GM18502 (cell line): ENCODE measurements around the gene ART5.
"Not testable (repeated sequence)": the region's sequence is repeated elsewhere in the genome, so short reads cannot be mapped to it uniquely, and the experiment has no call there.

Experiments
- ATAC-seq: cut with Tn5 transposase; IDR thresholded peaks from one replicate; pipeline ENCODE4 v1.9.1; 2021; ENCODE audit warnings: mild to moderate bottlenecking; ENCODE audit not compliant: unreplicated experiment, poor library complexity

The ART5 gene

GRCh38 chr11:3659595-3660515 is 18.1 kb upstream of the ART5 start:
- no peak for ATAC-seq

DNA sequence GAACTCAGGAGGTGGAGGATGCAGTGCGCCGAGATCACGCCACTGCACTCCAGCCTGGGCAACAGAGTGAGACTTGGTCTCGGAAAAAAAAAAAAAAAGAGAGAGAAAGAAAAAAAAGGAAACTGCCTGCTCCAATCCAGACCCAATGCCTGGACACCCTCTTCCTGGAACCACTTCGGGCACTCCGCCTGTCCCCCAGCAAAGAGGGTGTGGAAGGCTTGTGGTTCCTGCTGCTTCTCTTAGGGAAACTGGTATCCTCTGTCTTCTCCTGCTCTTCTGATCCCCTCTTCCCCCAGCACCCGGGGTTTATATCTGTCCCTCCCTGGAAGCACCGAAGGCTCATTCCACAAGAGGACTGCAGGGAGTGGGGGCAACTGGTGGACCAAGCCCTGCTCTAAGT is 16.5 kb upstream of the ART5 start:
- ATAC-seq = no peak

DNA sequence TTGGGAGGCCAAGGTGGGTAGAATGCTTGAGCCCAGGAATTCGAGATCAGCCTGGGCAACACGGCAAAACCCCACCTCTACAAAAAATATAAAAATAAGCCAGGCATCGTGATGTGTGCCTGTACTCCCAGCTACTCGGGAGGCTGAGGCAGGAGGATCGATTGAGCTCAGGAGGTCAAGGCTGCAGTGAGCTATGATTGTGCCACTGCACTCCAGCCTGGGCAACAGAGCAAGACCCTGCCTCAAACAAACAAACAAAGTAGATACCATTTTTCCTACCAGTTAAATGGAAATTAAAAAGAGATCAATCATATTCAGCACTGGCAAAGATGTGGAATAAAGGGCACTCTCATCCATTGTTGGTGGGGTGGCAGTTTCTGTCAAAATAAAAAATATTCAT is 15.5 kb upstream of the ART5 start:
- ATAC-seq = not testable (repeated sequence)

- no peak for ATAC-seq
These were observed 13.8 kb upstream of the ART5 start for GRCh38 chr11:3655547-3655946.

DNA sequence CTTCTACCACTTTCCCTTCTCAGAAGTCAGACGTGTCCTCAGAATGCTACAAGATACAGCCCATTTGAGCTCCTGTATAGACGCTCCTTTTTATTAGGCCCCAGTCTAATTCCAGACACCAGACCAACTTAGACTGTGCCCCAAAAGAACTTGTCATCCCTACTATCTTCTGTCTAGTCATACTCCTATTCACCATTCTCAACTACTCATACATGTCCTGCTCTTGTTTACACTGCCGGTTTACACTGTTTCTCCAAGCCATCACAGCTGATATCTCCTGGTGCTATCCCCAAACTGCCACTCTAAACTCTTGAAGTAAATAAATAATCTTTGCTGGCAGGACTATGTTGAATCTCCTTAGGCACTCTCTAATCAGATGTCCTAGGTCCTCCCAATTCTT is 10.7 kb upstream of the ART5 start:
- not testable (repeated sequence) for ATAC-seq

GRCh38 chr11:3649374-3649773 is 7.6 kb upstream of the ART5 start:
- not testable (repeated sequence) for ATAC-seq

DNA sequence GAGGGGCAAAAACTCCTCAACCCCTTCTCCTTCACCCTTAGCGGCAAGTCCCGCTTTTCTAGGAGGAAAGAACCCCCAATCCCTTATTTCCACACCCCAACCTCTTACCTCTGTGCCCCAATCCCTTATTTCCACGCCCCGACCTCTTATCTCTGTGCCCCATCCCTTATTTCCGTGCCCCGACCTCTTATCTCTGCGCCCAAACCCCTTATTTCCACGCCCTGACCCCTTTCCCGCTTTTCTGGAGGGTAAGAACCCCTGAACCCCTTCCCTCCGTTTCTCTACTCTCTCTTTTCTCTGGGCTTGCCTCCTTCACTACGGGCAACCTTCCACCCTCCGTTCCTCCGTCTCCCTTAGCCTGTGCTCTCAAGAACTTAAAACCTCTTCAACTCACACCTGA is 7.1 kb upstream of the ART5 start:
- not testable (repeated sequence) for ATAC-seq

- ATAC-seq = no peak
These were observed 3.8 kb upstream of the ART5 start for GRCh38 chr11:3645552-3645951.

DNA sequence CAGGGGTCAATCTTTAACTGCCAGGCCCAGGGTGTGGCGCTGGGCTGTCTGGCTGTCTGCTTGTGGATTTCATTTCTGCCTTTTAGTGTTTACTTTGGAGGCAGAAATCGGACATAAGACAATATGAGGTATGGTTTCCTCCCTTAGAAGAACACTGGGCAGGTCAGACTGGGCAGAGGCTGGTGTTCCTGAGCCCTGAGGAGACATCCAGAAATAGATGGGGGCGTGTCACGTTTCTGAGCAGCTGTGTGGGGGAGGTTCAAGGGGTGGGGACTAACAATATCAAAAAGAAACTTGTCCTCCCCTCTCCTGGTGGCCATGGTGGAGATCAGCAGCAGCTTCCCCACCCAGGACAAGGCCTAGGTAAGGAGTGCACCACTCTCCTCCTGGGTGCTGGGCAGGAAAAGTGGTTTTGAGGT is 3.0 kb upstream of the ART5 start, which contains the start of gene ART1:
Gene ART1 (plus strand): TSS at position 312 of the 419 bp plus-strand sequence. CDS start 14,086 bp downstream, outside the sequence.
- ATAC-seq = no peak

DNA sequence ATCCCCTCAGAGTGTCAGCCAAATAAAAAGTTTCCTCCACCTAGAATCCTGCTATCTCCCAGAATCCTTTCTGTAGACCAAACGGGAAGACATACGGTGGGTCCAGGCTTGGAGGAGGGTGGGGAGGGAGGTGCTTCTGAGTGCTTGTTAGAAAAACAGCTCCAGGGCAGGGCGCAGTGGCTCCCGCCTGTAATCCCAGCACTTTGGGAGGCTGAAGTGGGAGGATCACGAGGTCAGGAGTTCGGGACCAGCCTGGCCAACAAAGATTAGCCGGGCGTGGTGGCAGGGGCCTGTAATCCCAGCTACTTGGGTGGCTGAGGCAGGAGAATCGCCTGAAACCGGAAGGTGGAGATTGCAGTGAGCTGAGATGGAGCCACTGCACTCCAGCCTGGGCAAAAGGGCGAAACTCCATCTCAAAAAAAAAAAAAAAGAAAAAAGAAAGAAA is 1.3 kb upstream of the ART5 start:
- ATAC-seq = not testable (repeated sequence)

GRCh38 chr11:3642071-3642951 is 519 bp upstream of the ART5 start:
- peak; percentile 69 for ATAC-seq

DNA sequence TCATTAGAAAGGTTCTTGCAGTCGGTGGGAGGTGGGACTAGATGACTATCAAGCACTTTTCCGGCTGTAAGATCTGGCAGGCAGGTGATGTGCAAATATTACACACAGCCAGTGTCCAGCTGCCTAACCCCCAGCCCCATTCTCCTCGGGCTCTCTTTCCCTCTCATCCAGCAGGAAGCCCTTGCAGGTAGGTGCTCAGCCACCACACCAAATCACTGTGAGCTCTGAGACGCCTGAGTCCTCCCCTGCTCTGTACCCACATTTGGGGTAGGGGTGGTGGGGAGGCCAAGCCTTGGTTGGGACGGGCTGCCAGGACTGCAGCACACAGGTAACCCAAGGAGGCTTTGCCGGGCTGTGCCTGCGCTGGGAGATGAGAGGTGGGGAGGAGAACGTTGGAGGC is 601 bp downstream of the ART5 start:
- ATAC-seq = no peak

DNA sequence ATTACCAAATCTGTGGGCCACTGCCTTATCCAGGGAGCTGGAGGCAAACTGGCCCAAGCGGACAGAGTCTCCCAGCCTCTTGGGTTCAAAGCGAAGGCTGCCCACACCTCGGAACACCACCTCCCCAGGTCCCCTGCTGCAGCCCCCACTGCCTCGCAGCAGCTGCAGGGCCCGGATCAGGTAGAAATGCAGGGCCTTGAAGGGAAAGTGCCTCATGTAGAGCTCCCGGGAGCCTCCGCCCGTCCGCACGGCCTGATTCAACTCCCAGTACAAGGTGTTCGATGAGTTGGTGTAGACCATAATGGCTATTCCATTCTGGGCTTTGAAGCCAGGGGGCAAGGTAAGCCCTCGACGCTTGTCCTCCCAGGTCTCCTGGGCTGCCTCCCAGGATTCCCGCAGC is 2.0 kb downstream of the ART5 start:
- no peak for ATAC-seq

DNA sequence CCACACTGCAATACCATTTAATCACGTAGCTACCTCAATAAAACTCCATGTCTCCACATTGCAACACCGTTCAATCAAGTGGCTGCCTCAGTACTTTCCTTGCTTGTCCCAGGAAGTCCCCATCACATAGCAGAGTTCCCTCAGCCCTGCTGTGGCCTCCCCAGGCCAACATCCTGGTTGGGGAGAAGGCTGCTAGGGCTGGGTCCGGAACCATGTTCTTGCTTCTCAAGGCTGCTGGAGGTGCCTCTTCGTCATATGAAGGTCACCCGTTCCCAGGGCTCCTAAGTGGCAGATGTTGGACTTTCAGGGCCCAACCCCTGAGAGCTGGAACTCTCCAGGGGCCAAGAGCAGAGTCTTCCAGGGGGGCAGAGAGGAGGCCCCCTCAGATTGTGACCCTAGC is 3.3 kb downstream of the ART5 start:
- ATAC-seq = no peak

GRCh38 chr11:3637201-3637600 is 4.6 kb downstream of the ART5 start:
- ATAC-seq = no peak

GRCh38 chr11:3635641-3636375 is 6.0 kb downstream of the ART5 start:
- ATAC-seq = no peak

- ATAC-seq = no peak
These were observed 9.6 kb downstream of the ART5 start for GRCh38 chr11:3632070-3632660.

GRCh38 chr11:3631331-3631730 is 10.5 kb downstream of the ART5 start:
- no peak for ATAC-seq

- no peak for ATAC-seq
These were observed 14.5 kb downstream of the ART5 start for GRCh38 chr11:3627291-3627690.
